HG03354 (cell line): Measurements from ENCODE around the gene MYO7A.

Experiments
- ATAC-seq: cut with Tn5 transposase; IDR thresholded peaks from one replicate; pipeline ENCODE4 v1.9.1; 2021; ENCODE audit warnings: mild to moderate bottlenecking; ENCODE audit not compliant: unreplicated experiment, poor library complexity, severe bottlenecking

The MYO7A gene

DNA sequence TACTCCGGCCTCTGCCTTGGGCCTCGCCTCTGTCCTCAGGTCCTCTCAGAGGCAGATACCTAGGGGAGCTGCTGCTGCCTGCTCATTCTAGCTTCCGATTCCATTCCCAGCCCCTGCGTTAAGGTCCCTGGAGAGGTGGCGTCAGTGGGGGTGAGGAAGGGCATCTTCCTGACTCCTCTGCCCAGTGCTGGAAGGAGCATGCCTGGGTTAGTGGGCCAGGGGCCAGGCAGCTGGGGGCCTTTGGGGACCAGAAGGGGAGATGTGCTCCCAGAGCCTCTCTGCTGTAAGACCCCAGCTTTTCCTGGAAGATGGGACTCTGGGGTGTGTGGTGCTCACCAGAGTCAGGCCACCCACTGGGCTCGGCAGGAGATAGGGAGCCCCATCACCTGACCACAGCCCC, 3.6 kb upstream of the MYO7A start:
- no peak for ATAC-seq

DNA sequence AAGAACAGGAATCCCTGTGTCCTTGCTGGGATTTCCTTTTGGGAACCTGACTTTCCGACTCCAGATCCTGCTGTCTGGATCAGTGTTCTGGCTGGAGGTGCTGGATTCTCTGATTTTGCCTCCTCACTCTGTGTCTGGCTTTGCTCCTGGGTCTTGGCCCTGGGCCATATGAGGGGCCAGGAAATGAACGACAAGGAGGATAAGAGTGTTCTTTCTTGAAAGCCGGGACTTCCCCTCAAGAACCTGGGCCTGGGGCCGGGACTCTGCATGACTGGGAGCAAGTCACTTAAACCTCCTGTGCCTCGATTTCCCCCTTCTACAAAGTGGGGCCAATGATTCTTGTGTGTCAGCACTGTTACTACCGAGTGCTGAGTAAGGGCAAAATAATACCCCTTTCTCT, 2.9 kb upstream of the MYO7A start:
- ATAC-seq: no peak

DNA sequence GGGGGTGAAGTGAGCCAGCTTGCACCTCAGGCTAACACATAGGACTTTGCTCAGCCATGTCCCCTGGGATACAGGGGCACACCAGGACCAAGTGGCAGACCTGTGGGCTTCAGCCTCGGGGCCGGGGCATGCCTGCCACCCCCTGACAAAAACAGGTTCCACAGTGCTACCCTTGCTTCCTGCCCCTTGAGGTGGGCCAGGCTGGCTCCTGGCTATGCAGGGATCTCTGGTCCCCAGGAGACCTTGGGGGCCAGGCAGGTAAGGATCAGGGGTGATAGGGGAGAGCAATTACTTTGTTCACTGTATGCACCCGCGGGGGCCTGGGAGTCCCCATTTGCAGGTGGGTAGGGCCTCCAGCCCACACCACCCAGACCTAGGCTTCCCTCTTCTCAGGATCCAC, 2.4 kb upstream of the MYO7A start:
- ATAC-seq: no peak

DNA sequence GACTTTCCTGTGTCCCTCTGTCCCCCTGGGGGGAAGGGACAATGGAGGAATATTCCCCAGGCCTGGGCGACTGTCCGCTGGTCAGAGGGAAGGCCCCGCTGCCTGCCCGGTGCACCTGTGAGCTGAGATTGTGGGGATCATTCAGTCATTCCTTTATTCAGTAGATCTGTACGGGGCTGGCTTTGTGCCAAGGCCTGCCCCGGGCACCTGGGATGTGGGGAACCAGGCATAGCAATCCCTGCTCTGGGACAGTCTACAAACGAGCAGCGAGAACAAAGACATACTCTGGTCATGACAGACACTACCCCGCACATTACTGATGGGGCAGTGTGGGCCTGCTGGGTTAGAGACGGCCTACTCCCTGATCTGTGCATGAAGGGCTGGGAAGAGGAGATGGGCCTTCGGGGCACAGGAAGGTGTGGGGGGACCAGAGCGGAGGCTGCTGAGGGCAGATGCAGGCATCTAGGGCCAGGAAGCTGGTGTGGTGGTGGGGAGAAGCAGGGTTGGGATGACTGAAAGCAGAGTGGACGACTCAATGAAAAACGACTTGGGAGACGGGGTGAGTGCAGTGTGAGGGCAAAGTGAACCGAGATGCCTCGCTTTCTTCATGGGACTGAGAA, 1.8 kb upstream of the MYO7A start:
- ATAC-seq: no peak

DNA sequence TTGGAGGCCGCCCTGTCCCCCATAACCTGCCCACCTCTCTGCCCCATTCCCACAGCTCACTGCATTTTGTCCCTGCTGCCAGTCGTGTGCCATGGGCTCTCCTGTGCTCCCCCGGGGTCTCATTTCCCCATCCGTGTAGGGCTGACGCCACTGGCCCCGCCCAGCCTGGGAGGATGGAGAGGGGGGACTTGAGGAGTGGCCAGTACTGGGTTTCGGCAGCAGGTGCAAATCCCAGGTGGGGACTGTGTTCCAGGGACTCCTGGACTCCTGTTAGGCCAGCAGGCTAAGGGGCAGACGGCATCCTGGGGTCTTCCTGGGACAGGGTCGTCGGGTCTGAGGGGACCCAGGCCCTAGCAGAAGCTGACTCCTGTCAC, 1.2 kb upstream of the MYO7A start:
- ATAC-seq: no peak

DNA sequence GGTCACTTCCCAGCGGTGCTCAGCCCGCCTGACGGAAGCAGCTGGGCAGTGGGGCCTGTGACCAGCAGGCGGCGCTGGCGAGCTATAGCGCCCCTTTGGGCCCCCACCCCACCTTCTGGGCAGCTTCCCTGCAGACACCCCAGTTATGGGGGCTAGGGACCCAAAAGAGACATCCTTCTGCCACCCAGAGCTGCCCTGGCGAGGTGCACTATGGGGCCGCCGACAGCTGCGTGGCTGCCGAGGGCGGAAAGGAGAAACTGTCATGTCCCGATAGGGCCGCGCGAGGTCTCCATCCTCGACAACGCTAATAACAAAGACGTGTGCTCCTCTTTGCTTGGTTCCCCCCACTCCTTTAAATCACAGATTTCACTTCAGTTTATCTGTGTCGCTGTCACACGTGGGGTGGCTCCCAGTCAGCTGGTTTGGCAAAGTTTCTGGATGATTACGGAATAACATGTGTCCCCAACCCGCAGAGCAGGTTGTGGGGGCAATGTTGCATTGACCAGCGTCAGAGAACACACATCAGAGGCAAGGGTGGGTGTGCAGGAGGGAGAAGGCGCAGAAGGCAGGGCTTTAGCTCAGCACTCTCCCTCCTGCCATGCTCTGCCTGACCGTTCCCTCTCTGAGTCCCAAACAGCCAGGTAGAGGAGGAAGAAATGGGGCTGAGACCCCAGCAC, 673 bp upstream of the MYO7A start:
- peak; percentile 63 for ATAC-seq

DNA sequence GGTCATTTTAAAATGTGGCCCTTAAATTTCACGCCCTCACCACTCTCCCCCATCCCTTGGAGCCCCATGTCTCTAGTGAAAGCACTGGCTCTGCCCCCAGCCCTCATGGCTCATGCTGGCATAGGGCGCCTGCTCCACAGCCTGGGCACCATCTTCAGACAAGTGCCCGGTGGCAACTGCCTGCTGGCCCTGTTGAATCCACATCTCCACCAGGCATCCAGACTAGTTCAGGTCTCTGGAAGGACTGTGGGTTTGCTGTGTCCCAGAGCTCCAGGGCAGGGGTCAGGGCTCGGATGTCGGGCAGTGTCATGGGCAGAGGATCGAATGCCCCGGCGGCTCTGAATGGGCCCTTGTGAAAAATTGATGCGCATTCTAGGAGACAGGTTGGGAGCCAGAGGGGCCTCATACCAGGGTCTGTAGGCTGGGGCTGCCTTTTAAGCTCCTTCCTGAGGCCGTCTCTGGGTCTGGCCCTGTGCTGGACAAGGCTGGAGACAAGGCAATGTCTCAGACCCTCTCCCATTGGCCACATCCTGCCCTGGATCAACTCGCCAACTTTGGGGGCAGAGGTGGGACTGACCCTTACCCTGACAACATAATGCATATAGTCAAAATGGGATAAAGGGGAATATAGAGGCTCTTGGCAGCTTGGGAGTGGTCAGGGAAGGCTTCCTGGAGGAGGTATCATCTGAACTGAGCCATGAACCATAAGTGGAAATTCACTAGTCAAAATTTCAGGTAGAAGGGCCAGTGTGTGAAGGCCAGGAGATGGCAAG, 1.2 kb downstream of the MYO7A start:
- ATAC-seq: no peak

DNA sequence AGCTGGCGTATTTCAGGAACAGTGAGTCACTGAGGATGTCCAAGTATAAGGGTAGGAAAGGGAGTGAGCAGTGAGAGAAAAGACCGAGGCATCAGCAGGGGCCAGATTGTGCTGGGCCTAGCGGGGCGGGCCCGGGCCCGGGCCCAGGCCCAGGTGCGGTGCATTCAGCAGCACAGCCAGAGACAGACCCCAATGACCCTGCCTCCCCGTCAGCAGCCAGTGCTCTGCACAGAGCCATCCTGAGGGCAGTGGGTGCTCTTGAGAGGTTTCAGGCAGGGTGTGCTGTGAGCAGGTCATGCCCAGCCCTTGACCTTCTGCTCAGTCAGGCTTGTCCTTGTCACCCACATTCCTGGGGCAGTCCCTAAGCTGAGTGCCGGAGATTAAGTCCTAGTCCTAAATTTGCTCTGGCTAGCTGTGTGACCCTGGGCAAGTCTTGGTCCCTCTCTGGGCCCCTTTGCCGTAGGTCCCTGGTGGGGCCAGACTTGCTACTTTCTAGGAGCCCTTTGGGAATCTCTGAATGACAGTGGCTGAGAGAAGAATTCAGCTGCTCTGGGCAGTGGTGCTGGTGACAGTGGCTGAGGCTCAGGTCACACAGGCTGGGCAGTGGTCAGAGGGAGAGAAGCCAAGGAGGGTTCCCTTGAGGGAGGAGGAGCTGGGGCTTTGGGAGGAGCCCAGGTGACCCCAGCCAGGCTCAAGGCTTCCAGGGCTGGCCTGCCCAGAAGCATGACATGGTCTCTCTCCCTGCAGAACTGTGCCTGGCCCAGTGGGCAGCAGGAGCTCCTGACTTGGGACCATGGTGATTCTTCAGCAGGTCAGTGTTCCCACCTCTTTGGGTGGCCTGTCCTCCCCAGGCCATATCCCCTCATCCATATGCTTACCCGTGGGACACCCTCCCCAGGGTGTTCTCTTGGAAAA, 2.1 kb downstream of the MYO7A start:
- no peak for ATAC-seq

DNA sequence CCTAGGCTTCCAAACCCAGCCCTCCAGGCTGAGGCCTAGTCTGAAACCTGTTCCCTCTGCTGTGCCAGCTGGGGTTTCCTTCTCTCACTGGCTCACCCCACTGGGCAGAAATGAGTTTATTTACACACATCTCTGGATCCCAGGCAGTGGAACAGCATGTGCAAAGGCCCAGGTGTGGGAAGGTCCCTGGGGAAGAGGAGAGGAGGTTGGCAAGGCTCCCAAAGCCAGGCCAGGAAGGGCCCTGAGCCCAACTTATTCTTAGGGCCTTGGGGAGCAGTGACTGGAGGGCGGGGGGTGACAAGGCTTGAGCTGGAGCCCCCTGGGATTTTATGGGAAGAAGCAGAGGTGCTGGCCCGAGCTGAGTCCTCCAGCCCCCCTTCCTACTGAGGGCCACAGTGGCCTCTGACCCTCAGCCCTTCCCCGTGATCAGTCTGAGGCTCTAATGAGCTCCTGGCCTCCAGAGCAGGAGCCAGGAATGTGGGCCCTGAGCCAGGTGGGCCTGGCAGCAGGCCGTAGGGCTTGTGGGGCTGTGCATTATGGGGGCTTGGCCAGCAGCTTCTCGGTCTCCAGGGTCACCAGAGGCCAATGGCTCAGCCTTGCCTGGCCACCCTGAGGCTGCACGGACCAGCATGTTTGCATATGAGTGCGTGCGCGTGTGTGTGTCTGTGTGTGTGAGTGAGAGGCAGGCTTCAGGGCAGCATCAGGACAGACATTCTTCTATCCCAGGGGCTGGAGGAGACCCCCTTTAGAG, 2.9 kb downstream of the MYO7A start:
- no peak for ATAC-seq

DNA sequence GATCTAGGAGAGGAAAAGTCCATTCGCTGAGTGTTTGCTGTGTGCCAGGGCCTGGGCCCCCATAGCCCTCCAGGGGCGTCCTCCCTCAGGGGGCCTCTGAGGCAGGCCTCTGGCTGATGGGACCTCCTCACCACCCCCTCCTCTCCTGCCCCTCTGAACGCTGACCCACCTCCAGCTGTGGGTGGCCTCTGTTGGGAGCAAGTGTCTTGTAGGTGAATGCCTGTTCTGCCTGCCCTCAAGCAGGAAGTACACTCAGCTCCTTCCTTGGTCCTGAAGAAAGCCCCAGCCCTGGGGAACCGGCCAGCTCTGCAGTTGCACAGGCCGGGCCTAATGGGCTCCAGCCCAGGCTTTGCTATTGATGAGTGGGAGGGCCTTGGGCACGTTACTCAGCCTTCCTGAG, 3.5 kb downstream of the MYO7A start:
- no peak for ATAC-seq

DNA sequence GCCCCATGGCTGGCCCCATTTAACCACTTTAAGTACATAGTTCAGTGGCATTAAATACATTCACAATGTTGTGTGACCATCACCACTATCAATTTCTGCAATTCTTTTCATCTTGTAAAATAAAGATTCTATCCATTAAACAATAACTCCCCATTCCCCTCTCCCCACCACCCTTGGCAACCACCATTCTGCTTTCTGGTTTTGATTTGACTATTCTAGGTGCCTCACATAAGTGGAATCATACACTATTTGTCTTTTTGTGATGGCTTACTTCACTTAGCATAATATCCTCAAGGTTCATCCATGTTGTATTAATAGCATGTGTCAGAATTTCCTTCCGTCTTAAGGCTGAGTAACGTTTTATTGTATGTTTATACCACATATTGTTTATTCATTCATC, 7.0 kb downstream of the MYO7A start:
- ATAC-seq: no peak

DNA sequence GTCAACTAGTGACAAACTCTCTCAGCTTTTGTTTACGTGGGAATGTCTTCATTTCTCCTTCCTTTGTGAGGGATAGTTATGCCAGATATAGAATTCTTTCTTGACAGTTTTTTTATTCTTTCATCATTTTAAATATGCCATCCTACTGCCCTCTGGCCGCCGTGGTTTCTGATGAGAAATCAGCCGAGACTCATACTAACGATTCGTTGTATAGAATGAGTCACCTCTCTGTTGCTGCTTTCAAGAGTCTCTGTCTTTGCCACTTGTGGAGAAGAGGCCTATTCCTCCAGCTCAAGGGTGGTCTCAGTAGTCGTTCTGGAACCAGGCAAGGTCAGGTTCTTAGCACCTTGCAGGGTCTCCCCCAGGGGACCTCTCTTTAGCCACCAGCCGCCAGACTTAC, 8.0 kb downstream of the MYO7A start:
- no peak for ATAC-seq

DNA sequence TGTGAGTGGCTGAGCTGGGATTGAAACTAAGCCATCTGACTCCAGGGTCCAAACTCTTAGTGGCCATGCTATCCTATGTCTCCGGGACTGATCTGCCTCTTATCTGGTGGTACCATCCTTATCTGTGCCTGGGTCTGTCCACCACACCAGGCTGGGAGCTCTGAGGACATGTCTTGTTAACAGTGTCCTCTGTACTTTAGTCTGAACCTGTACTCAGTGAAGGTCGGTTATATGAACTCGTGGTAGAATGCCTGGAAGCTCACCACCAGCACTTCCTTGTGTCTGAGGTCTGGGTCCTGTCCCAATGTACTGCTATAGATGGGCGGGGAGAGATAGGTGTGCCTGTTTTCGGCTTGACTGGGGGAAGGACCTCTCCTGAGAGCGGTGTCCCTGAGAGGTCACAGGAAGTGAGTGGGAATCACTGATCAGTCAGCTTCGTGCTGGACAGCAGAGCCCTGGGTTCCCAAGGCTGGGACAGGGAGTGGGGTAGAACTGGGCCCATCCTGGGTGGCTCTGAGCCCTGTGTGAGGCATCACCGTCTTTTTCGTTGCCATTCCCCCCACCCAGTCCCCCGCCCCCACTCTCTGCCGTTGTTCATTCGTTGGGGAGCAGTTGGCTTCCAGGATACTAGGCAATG, 8.9 kb downstream of the MYO7A start:
- no peak for ATAC-seq

DNA sequence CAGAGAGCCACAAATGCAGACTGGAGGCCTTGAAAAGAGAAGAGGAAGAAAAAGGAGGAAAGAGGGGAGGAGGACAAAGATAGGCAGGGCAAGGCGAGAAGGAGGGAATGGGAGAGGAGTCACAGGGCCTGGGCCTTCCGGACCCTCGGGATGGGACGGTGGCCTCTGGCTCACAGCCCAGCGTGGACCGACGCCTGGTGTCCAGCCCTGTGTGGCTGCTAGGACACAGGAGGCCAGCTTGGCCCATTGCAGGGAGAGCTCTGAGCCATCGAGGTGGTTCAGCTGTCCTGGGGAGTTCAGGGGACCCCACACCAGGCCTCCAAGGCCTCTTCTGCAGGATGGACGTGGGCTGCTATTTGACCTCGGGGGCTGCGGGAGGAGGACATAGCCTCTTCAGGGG, 9.4 kb downstream of the MYO7A start:
- no peak for ATAC-seq

DNA sequence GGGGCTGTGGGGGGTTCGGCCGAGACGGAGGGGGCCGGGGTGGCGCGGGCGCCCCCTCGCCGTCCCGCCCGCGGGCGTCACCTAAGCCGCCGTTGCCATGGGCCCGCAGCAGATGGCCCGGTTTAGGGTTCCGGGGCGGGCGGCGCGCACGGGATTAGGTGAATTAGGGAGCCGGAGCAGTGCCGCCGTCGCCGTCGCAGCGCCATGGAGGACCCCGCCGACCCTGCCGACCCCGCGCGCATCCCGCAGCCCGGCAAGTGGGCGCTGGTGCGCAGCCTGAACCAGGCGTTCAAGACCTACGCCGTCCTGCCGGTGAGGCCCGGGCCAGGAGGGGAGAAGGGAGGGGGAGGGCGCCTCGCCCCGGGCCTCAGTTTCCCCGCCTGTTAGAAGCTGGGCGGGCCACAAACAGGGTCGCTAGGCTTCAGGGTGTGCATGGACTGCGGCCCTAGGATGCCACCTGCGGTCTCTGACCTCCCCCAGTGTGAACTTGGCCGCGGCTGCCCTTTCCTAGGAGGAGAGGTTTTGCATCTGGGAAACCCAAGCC, 10.1 kb downstream of the MYO7A start:
- no peak for ATAC-seq

DNA sequence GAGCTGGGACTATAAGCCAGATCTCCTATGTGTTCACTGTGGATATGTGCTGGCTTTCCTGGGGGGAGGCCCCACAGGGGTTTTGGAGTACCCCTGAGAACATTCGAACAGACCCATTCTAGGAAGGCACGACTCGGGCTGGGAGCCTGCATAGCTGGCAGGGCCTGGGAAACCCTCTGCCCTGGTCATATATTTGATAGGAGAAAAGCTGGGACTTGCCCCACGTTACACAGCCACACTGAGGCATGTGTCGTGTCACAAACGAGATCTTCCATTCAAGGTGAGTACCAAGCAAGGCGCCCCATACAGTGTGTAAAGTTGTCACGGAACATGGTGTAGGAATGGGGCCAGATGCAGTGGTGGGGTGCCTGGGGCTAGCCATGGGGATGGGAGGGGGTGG, 11.2 kb downstream of the MYO7A start:
- no peak for ATAC-seq

DNA sequence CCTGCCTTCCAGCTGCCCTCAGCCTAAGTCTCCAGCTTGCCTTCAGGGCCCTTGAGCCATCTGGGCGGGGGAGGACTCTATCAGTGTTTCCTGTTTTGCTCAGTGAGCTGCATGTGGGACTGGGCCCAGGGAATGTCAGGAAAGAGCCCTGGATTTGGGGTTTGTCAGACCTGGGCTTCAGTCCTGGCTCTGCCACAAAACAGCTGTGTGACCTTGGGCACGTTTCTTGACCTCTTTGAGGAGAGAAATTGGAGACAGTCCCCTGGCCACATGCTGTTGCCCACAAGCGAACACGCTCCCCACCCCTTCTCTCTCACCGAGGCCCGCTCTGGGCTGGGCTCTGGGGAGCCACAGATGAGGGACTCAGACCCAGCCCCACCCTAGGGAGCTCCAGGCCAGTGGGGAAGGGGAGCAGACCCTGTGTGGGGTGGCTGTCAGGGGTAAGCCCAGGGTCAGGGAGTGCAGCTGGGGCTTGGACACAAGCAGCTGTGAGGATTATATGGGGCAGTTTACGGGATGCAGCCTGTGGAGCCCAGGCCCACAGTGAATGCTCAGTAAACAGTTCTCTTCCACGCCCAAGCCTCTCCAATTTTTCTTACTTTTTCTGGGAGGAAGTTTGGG, 12.3 kb downstream of the MYO7A start:
- ATAC-seq: no peak

DNA sequence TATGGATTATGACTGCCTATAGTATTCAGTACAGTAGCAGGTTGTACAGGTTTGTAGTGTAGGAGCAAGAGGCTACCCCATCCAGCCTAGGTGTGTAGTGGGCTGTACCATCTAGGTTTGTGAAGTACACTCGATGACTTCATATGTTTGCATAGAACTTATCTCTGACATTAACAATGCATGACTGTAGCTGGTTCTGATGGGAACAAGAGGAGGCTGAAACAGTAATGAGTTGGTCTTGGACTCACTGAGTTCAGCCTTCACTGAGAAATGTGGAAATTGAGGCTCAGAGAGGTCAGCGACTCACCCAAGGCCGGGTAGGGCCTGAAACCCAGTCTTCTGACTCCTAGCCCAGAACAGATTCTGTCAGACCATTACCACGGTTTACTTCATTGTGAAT, 13.0 kb downstream of the MYO7A start:
- ATAC-seq: no peak
